PC-9 (cell line): ENCODE results near the gene ZDHHC3.

Experiments
- CTCF ChIP-seq: fragments of 200-600 bp; sonication (generic); conservative IDR thresholded peaks from 2 replicates; pipeline ENCODE4 v1.6.1; 2017; ENCODE audit warnings: mixed run types, antibody characterized with exemption, mild to moderate bottlenecking, moderate library complexity
- EZH2 ChIP-seq: fragments of 200-600 bp; sonication (generic); IDR thresholded peaks from 2 replicates; pipeline ENCODE4 v1.8.0; 2017; ENCODE audit warnings: antibody characterized with exemption, low read depth

GRCh38 chr3:44966795-44967278 is 9.1 kb downstream of the ZDHHC3 start:
- TF ChIP-seq CTCF (no peak), EZH2 (no peak)
